ENCODE measurements around the gene GMDS.

GMDS gene

GRCh38 chr6:1972962-1973361 is 272.4 kb downstream of the GMDS start:
- no peak for DNase-seq (ENCODE audit: low read depth)
- H3K4me3 ChIP-seq (ENCODE audit: low read length): no peak overlapping the region
- no peak for TF ChIP-seq CTCF (IDR thresholded peaks at IDR 0.05; ENCODE audit: insufficient read depth, low read depth, low read length, missing control alignments)

GRCh38 chr6:1971612-1972011 is 273.8 kb downstream of the GMDS start:
- no peak overlapping the region for H3K4me3 ChIP-seq (ENCODE audit: low read length)
- no peak for DNase-seq (ENCODE audit: low read depth)
- no peak for TF ChIP-seq CTCF (IDR thresholded peaks at IDR 0.05; ENCODE audit: insufficient read depth, low read depth, low read length, missing control alignments)

- no peak overlapping the region for H3K4me3 ChIP-seq (ENCODE audit: low read length)
- TF ChIP-seq CTCF (IDR thresholded peaks at IDR 0.05; ENCODE audit: insufficient read depth, low read depth, low read length, missing control alignments): no peak
- DNase-seq (ENCODE audit: low read depth): no peak
Measured at GRCh38 chr6:1970151-1970561, 275.2 kb downstream of the GMDS start.

- DNase-seq (ENCODE audit: low read depth): no peak
- no peak for TF ChIP-seq CTCF (IDR thresholded peaks at IDR 0.05; ENCODE audit: insufficient read depth, low read depth, low read length, missing control alignments)
Measured at GRCh38 chr6:1966713-1967112, 278.7 kb downstream of the GMDS start.

GRCh38 chr6:1965596-1966224 is 279.7 kb downstream of the GMDS start:
- no peak overlapping the region for H3K4me3 ChIP-seq (ENCODE audit: low read length)
- no peak for TF ChIP-seq CTCF (IDR thresholded peaks at IDR 0.05; ENCODE audit: insufficient read depth, low read depth, low read length, missing control alignments)
- DNase-seq (ENCODE audit: low read depth): no peak

More at GRCh38 chr6:1966713-1967112, 278.7 kb downstream of the GMDS start:
- no peak overlapping the region for H3K4me3 ChIP-seq (ENCODE audit: low read length)

- DNase-seq (ENCODE audit: low read depth): no peak
- TF ChIP-seq CTCF (IDR thresholded peaks at IDR 0.05; ENCODE audit: insufficient read depth, low read depth, low read length, missing control alignments): no peak
Measured at GRCh38 chr6:1963596-1963995, 281.8 kb downstream of the GMDS start.

GRCh38 chr6:1962201-1962600 is 283.2 kb downstream of the GMDS start:
- DNase-seq (ENCODE audit: low read depth): peak; percentile 13
- no peak overlapping the region for H3K4me3 ChIP-seq (ENCODE audit: low read length)
- TF ChIP-seq CTCF (IDR thresholded peaks at IDR 0.05; ENCODE audit: insufficient read depth, low read depth, low read length, missing control alignments): no peak

More at GRCh38 chr6:1963596-1963995, 281.8 kb downstream of the GMDS start:
- H3K4me3 ChIP-seq (ENCODE audit: low read length): no peak overlapping the region

All from epithelial cell of esophagus (primary cell).